IPS-11a (cell line): ENCODE data around the gene FADD.
"Not testable (repeated sequence)": the region's sequence is repeated elsewhere in the genome, so short reads cannot be mapped to it uniquely, and the experiment has no call there.

Source experiments
- H3K4me3 ChIP-seq: one replicate; pipeline ENCODE4 v1.5.1; 2013; ENCODE audit warnings: low read depth, low read length, control low read depth

The FADD gene

DNA sequence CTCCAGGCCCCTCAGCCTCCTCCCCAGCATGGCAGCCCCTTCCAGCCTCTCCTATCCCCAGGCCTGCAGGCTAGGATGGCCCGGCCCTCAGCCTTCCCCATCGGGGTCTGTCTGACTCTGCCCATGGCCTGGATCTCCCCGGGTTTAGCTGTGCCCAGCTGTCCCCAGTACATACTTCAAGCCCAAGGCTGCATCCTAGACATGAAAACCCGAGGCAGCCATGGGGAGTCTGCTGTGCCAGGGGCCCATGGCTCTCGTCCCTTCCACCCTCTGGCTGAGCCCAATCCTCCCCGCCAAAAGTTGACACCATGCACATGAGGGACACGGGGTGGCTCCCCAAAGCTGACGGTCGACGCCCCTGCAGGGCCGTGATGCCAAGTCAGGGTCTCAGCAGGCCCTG lies 22.2 kb upstream of the FADD start:
- H3K4me3 ChIP-seq = no peak overlapping the region

DNA sequence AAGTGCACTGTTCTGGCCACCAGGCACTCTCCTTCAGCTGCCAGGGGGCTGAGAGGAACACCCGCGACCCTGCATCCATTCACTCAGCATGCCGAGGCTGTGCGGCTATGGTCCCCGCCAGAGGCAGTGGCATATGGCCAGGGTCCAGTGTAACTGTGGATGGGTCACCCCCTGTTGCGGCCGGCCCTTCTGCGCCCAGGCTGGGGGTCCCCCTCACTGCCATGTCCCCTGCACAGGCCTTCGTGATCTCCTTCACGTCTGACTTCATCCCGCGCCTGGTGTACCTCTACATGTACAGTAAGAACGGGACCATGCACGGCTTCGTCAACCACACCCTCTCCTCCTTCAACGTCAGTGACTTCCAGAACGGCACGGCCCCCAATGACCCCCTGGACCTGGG lies 20.8 kb upstream of the FADD start:
- no peak overlapping the region for H3K4me3 ChIP-seq

DNA sequence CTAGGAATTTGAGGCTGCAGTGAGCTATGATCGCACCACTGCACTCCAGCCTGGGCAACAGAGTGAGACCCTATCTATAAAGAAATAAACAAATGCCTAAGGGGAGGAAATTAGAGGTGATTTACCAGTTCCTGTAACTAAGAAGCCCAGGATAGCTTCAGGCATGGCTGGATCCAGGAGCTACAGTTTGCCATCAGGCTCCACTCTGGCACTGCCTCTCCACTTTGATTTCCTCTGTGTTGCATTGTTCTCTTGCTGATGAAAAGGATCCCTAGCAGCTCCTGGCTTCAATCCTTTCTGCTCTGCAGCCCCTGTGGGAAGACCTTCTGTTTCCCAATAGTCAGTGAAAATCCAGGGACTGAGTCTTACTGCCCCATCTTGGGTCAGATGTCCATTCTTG lies 20.1 kb upstream of the FADD start:
- no peak overlapping the region for H3K4me3 ChIP-seq

DNA sequence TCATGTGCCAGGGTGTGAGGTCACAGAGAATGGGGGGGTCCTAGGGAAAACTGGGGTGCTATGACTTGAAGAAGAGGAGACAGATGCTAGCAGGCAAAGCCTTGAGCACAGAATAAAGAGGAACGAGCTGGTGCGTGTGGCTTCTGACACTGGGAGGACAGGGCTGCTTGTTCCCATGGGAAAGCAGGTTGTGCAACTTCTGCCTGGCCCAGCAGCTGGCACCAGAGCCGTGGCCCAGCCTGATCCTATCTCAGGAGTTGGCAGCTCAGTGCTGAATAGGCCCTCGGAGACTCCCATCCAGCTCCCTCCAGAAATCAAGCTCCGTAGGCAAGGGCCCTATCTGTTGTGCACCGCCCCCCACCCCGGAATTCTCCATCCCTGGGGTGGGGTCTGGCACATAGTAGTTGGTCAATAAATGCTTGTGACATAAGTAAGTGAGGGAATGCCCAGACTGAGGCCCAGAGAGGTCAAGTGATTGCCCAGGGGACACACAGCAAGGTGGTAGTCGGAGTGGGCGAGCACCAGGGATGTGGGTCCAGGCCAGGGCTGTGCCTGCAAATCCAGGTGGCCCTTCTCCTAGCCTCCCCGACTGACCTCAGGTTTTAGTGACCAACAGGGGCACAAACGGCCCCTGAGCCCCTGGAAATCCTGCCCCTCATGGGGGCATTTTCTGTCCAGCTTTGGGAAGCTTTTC lies 19.5 kb upstream of the FADD start:
- H3K4me3 ChIP-seq = no peak overlapping the region

DNA sequence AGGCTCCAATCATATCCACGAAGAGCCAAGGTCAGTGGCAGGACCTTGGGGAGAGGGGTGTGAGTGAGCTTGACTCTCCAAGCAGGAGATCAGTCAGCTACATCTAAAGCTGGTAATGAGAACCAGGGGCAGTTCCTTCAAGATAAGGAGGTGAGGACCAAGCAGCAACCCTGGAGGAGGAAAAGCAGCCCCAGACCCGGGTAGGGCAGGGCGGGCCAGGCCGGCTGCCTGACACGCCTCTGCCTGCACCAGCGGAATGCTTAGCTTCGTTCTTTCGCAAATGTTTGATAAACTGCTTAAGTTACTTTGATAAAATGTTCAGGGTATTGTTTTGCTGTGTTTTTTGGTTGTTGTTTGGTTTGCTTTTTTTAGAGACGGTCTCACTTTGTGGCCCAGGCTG lies 18.7 kb upstream of the FADD start:
- H3K4me3 ChIP-seq = no peak overlapping the region

DNA sequence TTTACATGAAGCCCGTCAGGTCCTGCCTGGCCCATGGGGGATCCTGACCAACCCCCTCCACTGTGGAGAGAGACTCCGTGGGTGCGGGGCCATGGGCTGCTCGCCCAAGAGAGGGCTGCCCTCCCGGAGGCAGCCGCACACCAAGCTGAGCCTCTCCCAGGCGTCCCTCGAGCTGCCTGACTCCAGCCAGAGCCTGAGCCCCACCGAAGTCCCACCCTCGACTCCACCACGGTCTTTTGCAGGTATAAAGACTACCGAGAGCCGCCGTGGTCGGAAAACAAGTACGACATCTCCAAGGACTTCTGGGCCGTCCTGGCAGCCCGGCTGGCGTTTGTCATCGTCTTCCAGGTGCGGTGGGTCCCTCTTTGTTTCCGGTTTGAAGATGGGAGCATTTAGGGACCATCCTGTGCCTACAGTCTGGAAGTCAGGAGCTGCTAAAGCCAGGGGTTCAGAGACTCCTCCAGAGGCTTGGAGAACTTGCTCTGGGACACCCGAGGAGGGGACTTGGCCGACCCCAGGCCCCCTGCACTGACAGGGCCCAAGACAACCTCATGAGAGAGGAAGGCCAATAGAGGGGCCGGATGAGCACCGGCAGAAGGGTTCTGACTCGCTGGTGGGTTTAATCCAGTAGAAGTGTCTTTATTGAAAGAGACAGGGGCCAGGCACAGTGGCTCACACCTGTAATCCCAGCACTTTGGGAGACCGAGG lies 17.6 kb upstream of the FADD start:
- no peak overlapping the region for H3K4me3 ChIP-seq

DNA sequence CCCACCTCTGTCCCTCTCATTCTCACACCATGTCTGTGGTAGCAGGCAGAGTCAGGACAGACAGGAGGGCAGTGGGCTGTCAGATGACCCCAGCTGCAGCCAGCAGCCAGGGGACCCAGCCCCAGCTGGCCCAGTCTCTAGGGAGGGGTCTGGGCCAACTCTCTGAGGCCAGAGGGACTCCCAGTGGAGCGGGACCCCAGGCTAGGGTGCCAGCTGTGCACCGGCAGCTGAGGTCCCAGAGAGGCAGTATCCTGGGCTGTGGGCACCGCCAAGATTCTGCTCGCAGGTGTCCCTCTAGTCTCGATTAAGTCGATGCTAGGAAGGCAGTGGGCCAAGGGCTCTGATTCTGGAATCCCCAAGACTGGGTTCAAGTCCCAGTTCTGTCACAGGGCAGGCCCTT lies 16.7 kb upstream of the FADD start:
- no peak overlapping the region for H3K4me3 ChIP-seq

DNA sequence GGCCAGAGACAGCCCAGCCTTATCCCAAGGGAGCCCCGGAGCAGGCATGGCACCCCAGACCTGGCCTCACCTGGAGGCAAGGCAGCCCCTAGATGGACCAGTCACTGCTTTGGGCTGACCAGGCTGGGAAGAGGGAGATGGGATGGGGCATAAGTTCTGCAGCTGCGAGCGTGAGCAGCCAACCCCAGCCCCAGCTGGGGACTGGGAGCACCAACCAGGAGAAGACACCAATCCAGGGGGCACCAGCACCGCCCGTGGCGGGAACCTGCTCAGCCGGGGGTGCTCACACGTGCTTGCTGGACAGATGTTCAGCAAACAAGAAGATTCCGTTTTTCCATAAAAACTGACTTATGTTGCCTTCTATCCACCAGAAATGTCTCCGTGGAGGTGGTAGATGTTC lies 16.2 kb upstream of the FADD start:
- H3K4me3 ChIP-seq = no peak overlapping the region

DNA sequence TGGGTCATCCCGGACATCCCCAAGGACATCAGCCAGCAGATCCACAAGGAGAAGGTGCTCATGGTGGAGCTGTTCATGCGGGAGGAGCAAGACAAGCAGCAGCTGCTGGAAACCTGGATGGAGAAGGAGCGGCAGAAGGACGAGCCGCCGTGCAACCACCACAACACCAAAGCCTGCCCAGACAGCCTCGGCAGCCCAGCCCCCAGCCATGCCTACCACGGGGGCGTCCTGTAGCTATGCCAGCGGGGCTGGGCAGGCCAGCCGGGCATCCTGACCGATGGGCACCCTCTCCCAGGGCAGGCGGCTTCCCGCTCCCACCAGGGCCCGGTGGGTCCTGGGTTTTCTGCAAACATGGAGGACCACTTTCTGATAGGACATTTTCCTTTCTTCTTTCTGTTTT lies 15.3 kb upstream of the FADD start:
- no peak overlapping the region for H3K4me3 ChIP-seq

DNA sequence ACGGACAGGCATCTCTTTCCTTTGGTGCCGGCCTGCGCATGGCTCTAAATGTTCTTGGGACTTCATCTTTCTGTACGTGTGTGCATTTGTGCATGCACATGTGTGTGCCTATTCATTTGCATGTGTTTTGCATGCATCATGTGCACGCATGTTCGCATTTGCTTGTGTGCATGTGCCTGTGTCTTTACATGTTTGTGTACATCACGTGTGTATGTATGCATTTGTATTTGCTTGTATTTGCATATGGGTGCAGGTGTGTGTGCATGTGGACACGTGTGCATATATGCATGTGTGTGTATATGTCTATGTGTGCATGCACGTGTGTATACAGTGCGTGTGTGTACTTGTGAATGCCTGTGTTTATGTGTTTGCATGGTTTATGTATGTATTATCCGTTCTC lies 13.5 kb upstream of the FADD start:
- H3K4me3 ChIP-seq = no peak overlapping the region

DNA sequence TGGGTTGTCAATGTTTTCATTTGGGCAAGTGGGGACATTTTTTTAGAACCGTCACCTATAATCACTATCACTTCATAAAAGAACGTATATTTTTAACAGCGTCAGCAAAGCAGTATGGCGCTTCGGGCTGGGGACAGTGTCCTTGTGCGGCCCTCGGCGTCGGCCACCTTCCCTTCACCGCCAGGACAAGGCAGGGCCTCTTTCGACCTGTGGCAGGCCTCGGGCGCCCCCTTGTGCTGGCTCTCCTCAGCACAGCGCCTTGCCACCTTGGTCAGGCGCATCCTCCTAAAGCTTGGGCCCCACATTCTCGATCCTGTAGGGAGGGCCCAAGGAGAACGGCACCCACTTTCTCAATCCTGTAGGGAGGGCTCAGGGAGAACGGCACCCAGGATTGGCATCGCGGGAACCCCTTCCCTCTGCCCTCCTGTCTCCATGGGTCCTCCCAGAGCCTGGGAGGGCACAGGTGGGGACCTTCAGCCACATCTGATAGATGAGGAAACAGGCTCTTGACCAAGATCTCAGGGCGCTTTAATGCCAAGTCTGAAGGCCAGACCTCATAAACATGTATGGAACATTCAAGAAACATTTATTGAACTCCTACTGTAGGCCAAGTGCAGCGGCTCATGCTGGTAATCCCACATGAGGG lies 11.5 kb upstream of the FADD start:
- H3K4me3 ChIP-seq = no peak overlapping the region

DNA sequence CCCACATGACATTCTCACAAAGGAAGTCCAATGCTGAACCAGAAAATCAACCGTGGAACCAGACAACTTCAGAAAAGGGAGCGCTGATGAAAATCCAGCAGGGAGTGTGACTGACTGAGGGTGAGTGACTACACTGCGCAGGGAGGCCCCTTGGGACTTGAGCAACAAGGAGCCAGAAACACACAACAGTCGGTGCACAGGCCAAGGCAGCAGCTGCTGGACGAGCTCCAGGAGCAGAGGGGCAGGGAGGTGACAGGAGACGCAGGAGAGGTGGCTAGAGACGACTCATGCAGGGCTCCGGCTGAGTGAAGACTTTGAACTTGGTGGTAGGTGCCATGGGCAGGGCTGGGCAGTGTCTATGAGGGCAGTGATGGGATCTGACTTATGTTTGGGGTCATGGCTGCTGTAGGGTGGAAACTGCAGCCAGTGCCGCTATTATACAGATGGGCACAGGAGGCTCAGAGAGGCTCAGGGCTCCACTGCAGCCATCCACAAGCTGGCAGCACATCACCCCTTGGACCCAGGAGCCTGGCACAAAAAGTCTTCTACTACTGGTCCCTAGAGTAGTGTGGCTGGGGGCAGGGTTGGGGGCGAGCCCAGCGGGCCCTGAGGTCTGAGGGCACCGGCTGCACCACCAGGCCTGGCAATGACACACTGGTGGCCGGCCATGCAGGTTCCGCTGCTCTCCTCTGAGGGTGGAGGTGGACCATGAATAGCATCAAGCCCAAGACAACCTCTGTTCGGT lies 10.3 kb upstream of the FADD start:
- no peak overlapping the region for H3K4me3 ChIP-seq

DNA sequence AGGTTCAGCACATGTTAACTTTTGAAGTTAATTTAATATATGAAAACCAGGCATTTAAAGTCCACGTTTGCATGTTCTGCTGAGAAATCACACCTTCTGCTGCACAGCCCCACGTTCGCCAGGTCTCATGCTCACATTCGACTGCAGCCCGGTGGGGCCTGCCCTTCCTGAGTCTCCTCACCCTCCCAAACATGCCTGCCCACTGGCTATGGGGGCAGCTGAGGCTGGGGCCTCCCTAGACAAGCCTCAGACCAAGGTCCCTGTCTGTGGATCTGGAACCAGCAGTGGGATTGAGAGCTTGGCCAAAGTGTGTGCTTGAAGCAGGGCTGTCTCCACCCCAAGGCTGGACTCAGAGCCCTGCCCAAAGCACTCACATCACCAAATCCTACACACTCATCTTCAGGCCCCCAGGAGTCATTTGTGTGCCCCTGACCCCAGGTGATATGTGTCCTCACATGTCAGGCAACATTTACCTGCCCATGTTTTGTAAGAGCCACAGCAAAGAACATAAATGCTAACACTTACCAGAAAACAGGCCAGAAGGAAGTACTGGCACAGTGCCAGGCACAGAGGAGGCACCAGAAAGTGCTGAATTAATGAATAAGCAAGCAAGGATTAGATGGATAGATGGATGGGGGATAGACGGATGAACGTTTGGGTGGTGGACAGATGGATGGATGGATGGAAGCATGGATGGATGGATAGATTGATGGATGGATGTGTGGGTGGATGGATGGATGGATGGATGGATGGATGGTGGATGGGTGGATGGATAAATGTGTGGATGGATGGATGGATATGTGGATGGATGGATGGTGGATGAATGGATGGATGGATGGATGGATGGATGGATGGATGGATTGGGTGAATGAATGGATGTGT lies 9.4 kb upstream of the FADD start:
- no peak overlapping the region for H3K4me3 ChIP-seq

DNA sequence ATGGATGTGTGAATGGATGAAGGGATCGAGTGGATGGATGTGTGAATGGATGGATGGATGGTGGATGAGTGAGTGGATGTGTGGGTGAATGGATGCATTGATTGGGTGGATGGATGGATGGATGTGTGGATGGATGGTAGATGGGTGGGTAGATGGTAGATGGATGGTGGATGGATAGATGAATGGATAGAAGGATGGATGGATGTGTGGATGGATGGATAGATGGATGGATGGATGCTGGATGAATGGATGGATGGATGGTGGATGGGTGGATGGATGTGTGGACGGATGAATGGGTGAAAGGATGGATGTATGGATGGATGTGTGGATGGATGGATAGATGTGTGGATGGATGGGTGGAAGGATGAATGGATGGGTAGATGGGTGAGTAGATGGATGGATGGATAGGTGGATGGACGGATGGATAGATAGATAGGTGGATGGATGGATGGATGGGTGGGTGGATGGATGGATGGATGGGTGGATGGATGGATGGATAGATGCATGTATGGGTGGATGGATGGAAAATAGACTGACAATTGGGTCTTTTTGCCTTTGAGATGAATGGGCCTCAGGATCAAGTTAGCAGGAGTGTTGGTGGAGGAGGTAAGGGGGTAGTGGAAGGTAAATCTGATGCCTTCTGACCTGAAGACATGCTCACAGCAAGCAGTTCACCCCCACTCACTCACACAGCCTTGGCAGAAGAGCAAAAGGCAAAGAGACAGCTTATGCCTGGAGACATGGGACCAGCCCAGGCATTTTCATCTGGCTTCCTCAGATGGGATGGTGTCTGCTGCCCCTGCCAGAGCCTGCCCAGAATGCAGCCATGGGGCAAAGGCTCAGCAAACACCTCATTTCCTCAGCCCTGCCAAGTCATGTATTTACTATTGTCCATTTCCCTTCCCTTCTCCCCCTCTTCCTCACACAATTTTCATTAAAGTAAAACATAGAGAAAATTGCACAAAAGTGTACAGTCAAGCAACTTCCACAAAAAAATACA lies 8.0 kb upstream of the FADD start:
- H3K4me3 ChIP-seq = no peak overlapping the region

DNA sequence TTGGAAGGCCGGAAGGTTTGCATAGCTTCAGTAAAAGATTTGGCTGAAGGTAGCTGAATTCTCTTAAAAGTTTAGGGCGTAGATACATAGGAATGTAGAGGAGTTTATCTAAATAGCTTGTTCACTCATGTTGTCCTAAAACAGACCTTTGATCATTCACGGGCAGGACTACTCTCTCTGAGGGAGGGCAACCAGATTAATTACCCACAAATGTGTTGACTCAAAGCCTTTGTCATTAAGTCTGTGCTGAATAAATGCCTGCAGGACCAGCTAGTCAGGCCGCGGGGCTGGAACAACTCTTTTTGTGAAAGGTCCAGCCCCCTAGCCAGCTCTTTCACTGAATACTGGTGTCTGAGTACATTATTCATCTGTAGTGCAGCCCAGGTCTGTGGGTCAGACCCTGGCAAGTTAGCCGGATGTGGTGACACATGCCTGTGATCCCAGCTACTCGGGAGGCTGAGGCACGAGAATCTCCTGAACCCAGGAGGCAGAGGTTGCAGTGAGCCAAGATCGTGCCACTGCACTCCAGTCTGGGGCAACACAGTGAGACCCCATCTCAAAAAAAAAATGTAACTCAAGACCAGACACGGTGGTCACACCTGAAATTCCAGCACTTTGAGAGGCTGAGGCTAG lies 2.8 kb upstream of the FADD start:
- no peak overlapping the region for H3K4me3 ChIP-seq

DNA sequence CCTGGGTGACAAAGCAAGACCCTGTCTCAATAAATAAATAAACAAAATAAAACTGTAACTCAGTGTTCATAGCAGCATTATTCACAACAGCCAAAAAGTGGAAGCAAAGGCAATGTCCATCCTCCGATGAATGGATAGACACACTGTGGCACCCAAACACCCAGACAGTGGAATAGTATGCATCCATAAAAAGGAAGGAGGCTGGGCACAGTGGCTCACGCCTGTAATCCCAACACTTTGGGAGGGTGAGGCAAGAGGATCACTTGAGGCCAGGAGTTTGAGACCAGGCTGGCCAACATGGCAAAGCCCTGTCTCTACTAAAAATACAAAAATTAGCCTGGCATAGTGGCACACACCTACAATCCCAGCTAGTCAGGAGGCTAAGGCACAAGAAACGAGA lies 2.0 kb upstream of the FADD start:
- not testable (repeated sequence) for H3K4me3 ChIP-seq

DNA sequence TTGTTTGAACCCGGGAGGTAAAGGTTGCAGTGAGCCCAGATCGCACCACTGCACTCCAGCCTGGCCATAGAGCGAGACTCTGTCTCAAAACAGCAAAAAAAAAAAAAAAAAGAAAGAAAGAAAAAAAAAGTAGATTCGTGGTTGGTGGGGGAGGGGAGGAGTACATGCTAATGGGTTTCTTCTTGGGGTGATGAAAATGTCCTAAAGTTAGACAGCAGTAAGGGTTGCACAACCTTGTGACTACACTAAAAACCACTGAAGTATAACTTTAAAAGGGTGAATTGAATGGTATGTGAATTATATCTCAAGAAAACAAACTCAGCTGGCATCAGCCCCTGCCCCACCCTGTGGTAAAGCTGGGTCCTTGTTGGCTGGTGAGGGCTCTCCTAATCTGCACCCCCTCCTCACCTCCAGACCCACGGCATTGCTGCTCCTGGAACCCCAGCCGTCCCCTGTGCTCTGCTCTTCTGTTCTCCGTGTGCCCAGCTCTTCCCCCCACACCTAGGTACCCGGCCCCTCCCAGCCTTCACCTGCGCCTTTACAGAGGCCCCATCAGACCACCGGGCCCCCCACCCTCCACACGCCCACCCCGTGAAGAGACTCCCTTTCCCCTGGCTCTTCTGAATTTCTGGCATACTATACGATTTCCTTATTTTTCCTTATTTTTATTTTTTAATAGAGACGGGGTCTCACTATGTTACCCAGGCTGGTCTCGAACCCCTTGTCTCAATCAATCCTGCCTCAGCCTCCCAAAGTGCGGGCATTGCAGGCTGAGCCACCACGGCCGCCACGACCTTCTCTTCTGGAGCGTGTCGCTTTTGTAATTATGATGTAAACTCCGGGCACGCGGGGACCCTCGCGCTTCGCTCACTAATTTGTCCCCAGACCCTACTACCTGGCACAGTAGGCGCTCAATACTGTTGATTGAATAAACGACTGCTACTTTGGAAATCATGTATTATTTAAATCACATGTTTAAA lies 924 bp upstream of the FADD start:
- peak overlapping the region; percentile 17 for H3K4me3 ChIP-seq
